Keratinocyte (primary cell): Measurements from ENCODE around the gene SKI. TPM values are rescaled to one million over a fixed set of nuclear protein-coding genes. Genes with fewer than 3 reads are reported as not detected.
A peak's percentile ranks its signal among the peaks of the same experiment; 100 is the strongest.

Experiments
- DNase-seq: peaks from one replicate; pipeline ENCODE4 v3.0.0-alpha.2; 2011; ENCODE audit warnings: low read depth, missing footprints, low spot score
- FAIRE-seq: peaks from 2 replicates; lab custom pipeline; 2011; peaks lifted over from hg19 to GRCh38; lab: Jason Lieb, UNC
- H2AFZ ChIP-seq: 2 replicates; pipeline ENCODE4 v1.6.0; 2012; ENCODE audit warnings: low read length, control low read depth, inconsistent platforms; ENCODE audit not compliant: control insufficient read depth
- H3K27ac ChIP-seq: 2 replicates; pipeline ENCODE4 v1.5.1; 2011; ENCODE audit warnings: low read length; ENCODE audit not compliant: control insufficient read depth, insufficient read depth
- H3K27me3 ChIP-seq: 3 replicates; pipeline ENCODE4 v1.6.0; 2011; ENCODE audit warnings: low read length; ENCODE audit not compliant: control insufficient read depth, insufficient read depth; ENCODE audit errors: extremely low read depth
- H3K36me3 ChIP-seq, 2 experiments: 2 replicates in 1 of 2; 3 replicates in 1 of 2; pipeline ENCODE4 v1.5.1; 2011; ENCODE audit warnings: low read length in 2 of 2, mild to moderate bottlenecking in 1 of 2; ENCODE audit not compliant: control insufficient read depth in 2 of 2, insufficient read depth in 2 of 2; ENCODE audit errors: extremely low read depth in 1 of 2
- H3K4me1 ChIP-seq: 3 replicates; pipeline ENCODE4 v1.5.1; 2011; ENCODE audit warnings: low read length; ENCODE audit not compliant: control insufficient read depth, insufficient read depth; ENCODE audit errors: extremely low read depth
- H3K4me2 ChIP-seq: 3 replicates; pipeline ENCODE4 v1.6.0; 2011; ENCODE audit warnings: low read depth, low read length; ENCODE audit not compliant: control insufficient read depth, insufficient read depth; ENCODE audit errors: extremely low read depth
- H3K4me3 ChIP-seq, 3 experiments: fragments of 200-600 bp in 1 of 3; sonication (generic) in 1 of 3; 2 replicates in 2 of 3; 3 replicates in 1 of 3; pipeline ENCODE4 v1.5.1; 2011 to 2016; ENCODE audit warnings: low read length in 3 of 3, mild to moderate bottlenecking in 3 of 3, control low read depth in 2 of 3, inconsistent platforms in 1 of 3, low read depth in 1 of 3, mixed read lengths in 1 of 3, mixed run types in 1 of 3, moderate library complexity in 1 of 3; ENCODE audit not compliant: control insufficient read depth in 2 of 3, insufficient read depth in 2 of 3; ENCODE audit errors: extremely low read depth in 1 of 3
- H3K79me2 ChIP-seq: 2 replicates; pipeline ENCODE4 v1.6.0; 2012; ENCODE audit warnings: low read length; ENCODE audit not compliant: control insufficient read depth, insufficient read depth
- H3K9ac ChIP-seq: 3 replicates; pipeline ENCODE4 v1.6.0; 2011; ENCODE audit warnings: low read length; ENCODE audit not compliant: control insufficient read depth, insufficient read depth; ENCODE audit errors: extremely low read depth
- H3K9me1 ChIP-seq: 3 replicates; pipeline ENCODE4 v1.6.0; 2011; ENCODE audit warnings: low read length; ENCODE audit not compliant: control insufficient read depth, insufficient read depth; ENCODE audit errors: extremely low read depth
- H3K9me3 ChIP-seq: 2 replicates; pipeline ENCODE4 v1.5.1; 2012; ENCODE audit warnings: low read depth, low read length; ENCODE audit not compliant: control insufficient read depth
- H4K20me1 ChIP-seq: 3 replicates; pipeline ENCODE4 v1.6.0; 2011; ENCODE audit warnings: low read length; ENCODE audit not compliant: control insufficient read depth, insufficient read depth; ENCODE audit errors: extremely low read depth
- EZH2 ChIP-seq: IDR thresholded peaks from one replicate; pipeline ENCODE4 v1.6.1; 2012; ENCODE audit warnings: inconsistent platforms, mild to moderate bottlenecking, low read length, moderate library complexity
- dilution Hi-C: fragments of 300-500 bp; cut with MboI; formaldehyde crosslinking; loops from one replicate; pipeline ENCODE4 v1.7.0; 2020; ENCODE audit warnings: low sequenced_read_pairs; ENCODE audit not compliant: extremely low pct_ligation_motif_present
- polyA plus RNA-seq, 5 experiments: library from polyadenylated mRNA; depleted of rRNA in 3 of 5; stranded (reverse) in 3 of 5; stranded (forward) in 1 of 5; unstranded in 1 of 5; fragments of >200 nt; gene quantifications; 1 replicate in 1 of 5; 2 replicates in 3 of 5; 3 replicates in 1 of 5; pipeline versions ENCODE4 v1.2.1 to v1.2.3, GENCODE V29; 2011 to 2012; ENCODE audit warnings: missing spikeins in 2 of 5, low read depth in 1 of 5, low replicate concordance in 1 of 5
- TF ChIP-seq, protein P1 (sequence below), 3 experiments: IDR thresholded peaks in 1 of 3; conservative IDR thresholded peaks in 1 of 3; optimal IDR thresholded peaks in 1 of 3; 2 replicates in 2 of 3; 3 replicates in 1 of 3; pipeline versions ENCODE3 to v1.5.1; 2011; ENCODE audit warnings: low read length in 3 of 3, mild to moderate bottlenecking in 3 of 3, moderate library complexity in 2 of 3, control low read depth in 1 of 3, inconsistent platforms in 1 of 3; ENCODE audit not compliant: insufficient read depth in 2 of 3; ENCODE audit errors: extremely low read depth in 1 of 3

Gene SKI
- polyA plus RNA-seq, 1 donor (not counting 4 experiments of a cell fraction or from before 2014, with no cell fraction given) = 4.8 TPM

GRCh38 chr1:2232255-2232915, 4.3 kb downstream of the SKI start:
- Histone ChIP-seq H3K4me2 (peak overlapping the region; percentile 88), H3K36me3 (no peaks in the 10 kb centered on the region), H3K79me2 (peaks cover 87% of the 10 kb centered on the region), H3K9me3 (no peaks in the 10 kb centered on the region), H3K27ac (peak overlapping the region; percentile 66), H3K9me1 (no peaks in the 10 kb centered on the region), H3K4me1 (peaks cover 41% of the 10 kb centered on the region), H3K4me3 (peak overlapping the region; percentile 54 to 88 (median 87)), H3K9ac (peak overlapping the region; percentile 88), H4K20me1 (peaks cover 63% of the 10 kb centered on the region), H3K27me3 (no peaks in the 10 kb centered on the region), H2AFZ (no peak overlapping the region)
- dilution Hi-C loops = no loop called here
- DNase-seq (no peak), FAIRE-seq (no peak)
- no peak for TF ChIP-seq EZH2
- TF ChIP-seq, protein P1, sequence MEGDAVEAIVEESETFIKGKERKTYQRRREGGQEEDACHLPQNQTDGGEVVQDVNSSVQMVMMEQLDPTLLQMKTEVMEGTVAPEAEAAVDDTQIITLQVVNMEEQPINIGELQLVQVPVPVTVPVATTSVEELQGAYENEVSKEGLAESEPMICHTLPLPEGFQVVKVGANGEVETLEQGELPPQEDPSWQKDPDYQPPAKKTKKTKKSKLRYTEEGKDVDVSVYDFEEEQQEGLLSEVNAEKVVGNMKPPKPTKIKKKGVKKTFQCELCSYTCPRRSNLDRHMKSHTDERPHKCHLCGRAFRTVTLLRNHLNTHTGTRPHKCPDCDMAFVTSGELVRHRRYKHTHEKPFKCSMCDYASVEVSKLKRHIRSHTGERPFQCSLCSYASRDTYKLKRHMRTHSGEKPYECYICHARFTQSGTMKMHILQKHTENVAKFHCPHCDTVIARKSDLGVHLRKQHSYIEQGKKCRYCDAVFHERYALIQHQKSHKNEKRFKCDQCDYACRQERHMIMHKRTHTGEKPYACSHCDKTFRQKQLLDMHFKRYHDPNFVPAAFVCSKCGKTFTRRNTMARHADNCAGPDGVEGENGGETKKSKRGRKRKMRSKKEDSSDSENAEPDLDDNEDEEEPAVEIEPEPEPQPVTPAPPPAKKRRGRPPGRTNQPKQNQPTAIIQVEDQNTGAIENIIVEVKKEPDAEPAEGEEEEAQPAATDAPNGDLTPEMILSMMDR (optimal IDR thresholded peaks at IDR 0.05 in 1 of 3, IDR thresholded peaks at IDR 0.05 in 1 of 3, conservative IDR thresholded peaks at IDR 0.05 in 1 of 3; ENCODE audit: extremely low read depth in 1 of 3, insufficient read depth in 2 of 3, low read length in 3 of 3) = no peak

DNA sequence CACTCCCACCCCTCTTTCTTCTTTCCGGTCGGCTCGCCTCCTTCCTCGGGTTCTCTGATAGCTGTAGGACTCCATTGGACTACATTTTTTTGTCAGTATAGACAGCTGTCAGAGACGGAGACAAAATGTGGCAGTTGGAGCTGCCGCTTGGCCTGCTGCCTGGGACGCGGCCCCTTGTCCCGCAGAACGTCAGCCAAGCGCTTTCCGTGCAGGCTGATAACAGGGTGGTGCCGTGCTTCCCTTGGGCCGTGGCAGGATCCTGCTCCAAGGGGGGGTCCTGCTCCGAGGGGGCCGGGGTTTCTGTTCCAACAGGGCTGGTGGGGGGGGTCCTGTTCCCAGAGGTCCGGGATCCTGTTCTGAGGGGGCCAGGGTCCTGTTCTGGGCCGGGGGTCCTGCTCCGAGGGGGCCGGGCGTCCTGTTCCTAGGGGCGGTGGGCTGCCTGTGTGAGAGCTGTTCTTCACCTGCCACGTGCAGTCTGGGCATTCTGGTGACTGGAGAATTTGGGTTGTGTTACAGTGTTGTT, 4.9 kb downstream of the SKI start:
- no peak for FAIRE-seq
- H3K4me3 ChIP-seq = no peak overlapping the region
- no peak for DNase-seq
- H3K4me1 ChIP-seq = peaks cover 41% of the 10 kb centered on the region
- peak overlapping the region; percentile 88 for H3K4me2 ChIP-seq
- H3K9me1 ChIP-seq = no peaks in the 10 kb centered on the region
- H3K79me2 ChIP-seq = peaks cover 93% of the 10 kb centered on the region
- no peak overlapping the region for H3K27ac ChIP-seq
- H3K36me3 ChIP-seq = no peaks in the 10 kb centered on the region
- TF ChIP-seq EZH2 = no peak
- TF ChIP-seq, protein P1 (optimal IDR thresholded peaks at IDR 0.05 in 1 of 3, IDR thresholded peaks at IDR 0.05 in 1 of 3, conservative IDR thresholded peaks at IDR 0.05 in 1 of 3; ENCODE audit: extremely low read depth in 1 of 3, insufficient read depth in 2 of 3, low read length in 3 of 3) = no peak
- no peaks in the 10 kb centered on the region for H3K27me3 ChIP-seq
- dilution Hi-C loops = no loop called here
- H3K9me3 ChIP-seq = no peaks in the 10 kb centered on the region
- no peak overlapping the region for H3K9ac ChIP-seq
- peaks cover 69% of the 10 kb centered on the region for H4K20me1 ChIP-seq
- no peak overlapping the region for H2AFZ ChIP-seq
